RPMI8226 (cell line): ENCODE results near the gene KAT2A.

Experiments
- DNase-seq: peaks from one replicate; pipeline ENCODE4 v3.0.0-alpha.2; 2015

The KAT2A gene

DNA sequence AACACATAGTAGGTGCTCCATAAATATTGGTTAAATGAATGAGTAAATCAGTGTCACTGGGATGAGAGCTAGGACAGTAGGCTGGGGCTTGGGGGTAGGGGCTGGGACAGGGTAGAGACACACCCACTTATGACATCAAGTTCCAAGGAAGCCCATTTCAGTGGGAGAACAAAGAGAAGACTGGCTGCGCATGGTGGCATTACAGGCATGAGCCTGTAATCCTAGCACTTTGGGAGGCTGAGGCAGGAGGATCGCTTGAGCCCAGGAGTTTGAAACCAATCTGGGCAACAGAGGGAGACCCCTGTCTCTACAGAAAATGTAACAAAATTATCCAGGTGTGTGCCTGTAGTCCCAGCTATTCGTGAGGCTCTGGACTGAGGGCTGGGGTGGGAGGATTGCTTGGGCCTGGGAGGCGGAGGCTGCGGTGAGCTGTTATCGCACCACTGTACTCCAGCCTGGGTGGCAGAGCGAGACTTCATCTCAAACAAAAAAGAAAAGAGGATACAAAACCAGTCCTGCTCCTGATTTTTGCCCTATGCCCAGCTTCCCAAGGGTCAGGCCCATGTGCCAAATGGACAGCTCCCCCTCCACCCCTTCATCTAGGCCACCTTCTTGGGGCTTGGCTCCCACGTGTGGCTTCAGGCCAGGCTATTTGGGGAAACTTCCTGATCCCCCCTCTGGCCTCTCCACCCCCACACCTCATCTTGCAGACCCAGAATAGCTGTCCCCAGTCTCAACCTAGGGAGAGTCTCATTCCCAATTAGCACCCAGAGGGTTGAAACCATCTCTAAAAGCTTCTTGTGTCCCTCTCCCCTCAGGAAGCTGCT, 30.0 kb downstream of the KAT2A start:
- DNase-seq, result no peak

DNA sequence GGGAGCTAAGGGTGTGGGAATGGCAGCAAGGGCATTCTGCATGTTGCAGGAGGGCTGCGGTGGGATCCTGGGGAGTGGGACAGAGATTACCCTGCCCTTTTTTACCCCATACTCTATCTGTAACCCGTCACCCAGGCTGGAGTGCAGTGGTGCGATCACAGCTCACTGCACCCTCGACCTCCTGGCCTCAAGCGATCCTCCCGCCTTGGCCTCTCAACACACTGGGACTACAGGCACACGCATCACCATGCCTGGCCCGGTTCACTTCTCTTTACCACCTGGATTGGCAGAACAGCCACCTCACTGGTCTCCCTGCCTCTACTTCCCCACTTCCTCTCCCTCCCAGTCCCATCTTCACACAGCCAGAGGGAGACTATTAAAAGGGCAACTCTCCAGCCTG, 32.4 kb downstream of the KAT2A start:
- no peak for DNase-seq

DNA sequence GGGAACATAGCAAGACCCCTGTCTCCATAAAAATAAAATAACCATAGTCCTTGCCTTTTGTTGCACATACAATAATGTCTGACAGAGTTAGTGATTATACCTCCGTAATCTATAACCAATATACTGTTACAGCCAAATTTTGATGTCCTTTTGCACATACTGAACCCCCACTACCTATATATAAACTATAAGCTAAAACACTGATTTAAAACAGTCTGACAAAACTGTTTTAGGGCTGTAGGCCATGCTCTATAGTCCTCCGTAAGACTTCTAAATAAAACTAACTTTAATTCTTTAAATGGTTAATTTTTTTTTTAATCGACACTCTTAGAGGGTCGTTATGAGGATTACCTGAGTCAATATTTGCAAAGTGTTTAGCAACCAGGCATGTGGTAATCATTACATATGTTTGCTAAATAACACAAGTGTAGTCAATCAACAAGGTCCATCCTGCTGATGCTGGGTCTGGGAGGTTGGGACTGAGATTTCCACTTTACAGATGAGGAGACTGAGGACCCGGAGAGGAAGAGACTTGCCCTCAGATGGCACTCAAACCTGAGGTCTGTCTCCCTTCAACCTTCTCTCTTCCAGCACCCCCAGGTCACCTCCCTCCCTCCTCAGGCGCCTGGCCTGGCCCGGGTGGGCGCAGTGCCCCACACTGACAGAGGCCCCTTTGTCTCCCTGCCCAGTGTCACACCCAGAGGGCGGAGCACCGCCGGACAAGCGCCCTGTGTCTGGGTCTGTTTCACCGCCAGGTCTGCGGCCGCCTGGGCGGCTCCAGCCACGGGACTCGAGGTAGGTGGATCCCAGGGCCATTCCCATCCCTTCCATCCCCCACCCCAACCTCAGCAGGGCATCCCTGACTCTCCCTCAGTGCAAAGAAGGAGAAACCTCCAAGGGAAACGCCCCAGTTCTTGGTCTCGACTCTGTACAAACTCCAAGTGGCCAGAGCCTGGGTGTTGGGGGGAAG, 33.1 kb downstream of the KAT2A start:
- DNase-seq, result no peak

DNA sequence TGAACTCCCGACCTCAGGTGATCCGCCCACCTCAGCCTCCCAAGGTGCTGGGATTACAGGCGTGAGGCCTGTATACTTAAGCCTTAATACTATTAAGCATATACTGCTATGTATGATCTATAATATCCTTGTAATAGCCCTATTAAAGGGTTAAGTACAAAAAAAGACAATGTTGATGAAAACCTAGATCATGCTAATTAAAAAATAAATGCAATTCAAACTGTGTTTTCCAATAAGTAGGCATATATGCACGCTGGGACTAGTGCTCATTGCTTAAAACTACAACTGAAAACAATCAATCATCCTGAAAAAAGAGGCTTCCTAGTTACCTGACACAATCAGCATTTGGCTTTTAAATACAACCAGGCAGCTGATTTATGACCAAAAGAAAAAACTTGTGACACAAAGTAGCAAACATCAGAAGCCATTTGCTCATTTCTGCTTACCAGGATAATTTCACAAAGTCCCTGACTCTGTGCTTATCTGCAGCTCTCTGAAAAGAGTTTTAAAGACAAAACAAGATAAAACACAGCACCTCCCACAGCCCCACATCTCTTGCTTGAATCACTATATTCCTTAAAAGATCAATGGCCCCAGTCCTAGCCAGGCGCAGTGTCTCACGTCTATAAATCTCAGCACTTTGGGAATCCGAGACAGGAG, 34.0 kb downstream of the KAT2A start:
- DNase-seq, result no peak

DNA sequence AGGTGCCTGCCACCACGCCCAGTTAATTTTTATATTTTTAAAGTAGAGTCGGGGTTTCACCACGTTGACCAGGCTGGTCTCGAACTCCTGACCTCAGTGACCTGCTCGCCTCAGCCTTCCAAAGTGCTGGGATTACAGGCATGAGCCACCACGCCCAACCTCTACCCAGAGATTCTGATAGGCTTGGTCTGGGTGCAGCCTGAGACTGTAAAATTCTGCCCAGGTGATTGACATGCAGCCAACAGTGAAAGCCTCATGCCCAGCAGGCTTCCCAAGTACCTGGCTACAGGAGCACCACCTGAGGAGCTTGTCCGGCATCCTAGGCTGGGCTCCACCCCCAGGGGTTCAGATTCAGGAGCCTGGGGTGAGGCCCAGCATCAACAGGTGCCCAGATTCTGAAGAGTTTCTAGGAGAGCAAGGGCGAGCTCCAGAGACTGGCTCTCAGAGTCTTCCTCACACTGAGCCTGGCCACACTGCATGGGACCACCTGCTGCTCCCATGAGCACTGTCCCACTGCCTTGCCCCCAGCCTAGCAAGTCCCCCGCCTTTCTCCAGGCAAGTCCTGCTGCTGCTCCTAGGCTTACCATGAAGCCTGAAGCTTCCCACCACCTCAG, 39.5 kb downstream of the KAT2A start:
- no peak for DNase-seq

DNA sequence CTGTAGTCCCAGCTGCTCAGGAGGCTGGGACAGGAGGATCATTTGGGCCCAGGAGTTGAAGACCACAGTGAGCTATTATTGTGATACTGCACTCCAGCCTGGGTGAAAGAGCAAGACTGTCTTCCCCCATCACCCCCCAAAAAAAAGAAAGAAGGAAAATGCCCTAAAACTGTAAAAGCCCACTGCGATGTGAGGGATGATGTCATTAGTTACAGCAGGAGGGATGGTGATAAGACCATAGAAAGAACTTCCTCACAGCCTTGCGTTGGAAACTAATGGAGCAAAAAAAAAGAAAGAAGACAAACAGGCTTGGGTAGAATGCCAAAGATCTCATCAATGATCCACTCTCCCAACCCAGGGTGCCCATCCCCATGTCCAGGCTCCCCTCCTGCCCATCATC, 41.6 kb downstream of the KAT2A start:
- no peak for DNase-seq

DNA sequence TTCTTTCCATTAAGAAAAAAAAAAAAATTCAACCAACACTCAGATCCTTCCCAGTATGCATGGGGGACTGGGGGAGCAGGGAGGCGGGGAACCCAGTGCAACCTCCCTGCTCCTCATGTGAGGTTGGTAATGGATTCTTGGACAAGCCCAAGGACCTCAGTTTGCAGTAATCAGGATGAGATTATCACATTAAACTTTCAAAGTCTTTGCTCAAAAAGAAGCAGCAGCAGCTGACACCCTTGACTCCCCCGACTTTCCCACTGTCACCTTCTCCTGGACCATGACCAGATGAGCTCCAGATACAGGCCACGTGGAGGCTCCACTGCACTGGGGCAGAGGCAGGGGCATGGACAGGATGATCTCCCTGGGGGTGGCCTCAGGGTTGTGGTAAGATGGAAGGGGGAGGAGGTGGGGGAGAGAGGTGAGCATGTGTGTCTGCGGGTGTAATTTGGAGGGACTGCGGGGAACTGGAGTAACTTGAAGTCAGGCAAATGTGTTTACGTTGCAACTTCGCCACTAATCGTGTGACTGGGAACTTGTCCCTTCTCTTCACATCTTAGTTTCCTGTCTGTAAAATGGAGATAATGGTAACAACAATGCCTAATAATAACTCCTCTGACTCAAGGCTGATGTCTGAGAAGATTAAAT, 42.6 kb downstream of the KAT2A start:
- no peak for DNase-seq

DNA sequence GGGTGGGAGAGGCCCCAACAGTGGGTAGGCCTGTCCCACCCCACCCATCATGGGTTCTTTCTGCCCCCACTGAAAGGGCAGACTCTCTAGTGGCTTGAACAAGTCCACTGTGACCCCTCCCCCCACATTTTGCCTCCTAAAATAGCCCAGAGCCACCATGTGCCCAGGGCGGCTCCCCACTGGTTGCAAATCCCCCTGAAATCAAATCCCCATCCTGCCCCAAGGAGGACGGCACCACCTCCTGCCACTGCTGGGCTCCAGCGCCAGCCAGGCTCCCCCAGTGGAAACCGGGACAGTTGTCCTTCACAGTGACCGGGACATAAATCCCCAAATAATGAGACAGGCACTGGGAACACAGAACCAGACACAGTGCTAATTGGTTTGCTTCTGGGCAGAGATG, 43.4 kb downstream of the KAT2A start:
- no peak for DNase-seq

DNA sequence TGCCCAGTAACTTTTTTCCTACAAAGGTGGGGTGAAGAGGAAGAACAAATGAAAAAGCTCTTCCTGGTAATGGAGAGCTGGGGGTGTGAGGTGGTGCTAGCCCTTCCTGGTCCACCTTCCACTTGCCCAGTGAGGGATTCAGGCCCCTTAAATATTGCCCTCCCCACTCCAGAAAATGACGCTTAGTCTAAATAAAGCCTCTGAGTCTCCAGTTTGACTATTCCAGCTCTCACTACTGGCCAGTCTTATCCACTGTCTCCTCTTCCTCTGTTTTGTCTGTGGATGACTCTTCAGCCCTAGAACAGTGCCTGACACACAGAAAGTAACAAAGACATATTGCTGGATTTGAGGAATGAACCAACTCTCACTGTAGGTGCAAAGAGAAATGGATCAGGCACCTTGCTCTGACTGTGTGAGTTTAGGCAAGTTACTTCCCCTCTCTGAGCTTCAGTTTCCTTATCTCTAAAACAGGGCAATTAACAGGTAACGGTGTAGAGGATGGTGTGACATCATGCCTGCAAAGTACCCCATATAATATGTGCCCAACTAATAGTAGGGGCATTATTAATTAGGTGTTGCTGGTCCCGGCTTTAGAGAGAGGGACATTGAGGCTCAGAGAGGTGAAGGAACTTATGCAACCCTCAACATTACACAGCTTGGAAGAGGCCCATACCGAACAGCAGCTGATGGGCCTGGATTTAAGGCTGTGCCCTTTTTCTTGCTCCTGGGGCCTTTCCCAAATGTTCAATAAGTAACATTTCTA, 44.2 kb downstream of the KAT2A start:
- DNase-seq, result no peak

DNA sequence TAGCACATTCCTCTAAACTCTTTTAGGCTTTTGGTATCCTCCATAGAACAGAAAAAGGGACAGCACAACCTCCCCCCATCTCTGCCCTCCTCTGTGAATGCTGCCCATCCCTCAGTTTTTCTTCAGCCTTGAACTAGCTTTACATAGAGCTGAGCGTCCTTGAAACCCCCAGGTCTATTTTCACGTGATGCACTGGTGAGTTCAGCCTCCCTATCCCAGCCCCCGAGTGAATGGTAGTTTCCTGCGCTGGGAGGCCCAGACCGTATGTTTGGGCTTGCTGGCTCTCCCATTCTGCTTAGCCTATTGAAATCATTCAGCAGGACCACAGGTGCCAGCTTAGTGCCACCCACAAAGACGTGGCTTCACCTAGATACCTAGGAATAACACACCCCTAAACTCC, 45.4 kb downstream of the KAT2A start:
- no peak for DNase-seq

DNA sequence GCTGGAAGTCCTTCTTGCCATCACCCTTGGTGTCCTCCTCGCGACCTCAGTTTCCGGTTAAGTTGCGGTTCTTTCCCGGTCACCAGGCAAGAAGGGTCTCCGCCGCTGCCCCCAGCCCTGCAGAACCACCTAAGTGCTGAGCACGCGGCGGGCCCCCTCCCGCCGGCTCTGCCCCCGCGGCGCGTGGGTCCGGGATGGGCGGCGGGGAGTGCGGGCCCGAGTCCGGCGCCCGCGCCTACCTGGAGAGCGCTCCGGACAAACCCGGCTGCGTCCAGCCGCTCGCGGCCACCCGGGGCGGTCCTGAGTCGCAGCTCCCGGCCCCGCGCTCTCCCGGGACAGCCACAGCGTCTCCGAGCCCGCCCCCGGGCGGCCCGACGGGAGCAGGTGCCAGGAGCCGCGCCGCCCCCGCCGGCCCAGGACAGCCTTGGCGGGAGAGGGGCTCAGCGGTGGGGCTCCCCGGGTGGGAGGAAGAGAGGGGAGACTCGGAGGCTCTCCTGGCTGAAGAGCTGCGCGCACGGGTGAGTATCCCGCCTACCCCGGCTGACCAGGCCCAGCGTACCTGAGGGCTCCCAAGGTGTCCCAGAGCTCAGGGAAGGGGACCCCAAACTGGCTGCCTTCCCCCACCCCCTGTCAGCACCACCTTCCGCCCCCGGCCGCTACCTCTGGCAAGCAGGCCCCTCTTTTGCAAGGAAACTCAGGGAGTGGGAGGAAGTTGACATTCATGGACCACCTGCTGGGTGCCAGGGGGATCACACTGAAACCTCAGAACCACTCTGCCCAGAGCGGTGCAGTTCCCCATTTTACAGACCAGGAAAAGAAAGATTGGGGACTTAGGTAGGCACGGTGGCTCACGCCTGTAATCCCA, 48.6 kb downstream of the KAT2A start:
- DNase-seq, result peak; percentile 41

DNA sequence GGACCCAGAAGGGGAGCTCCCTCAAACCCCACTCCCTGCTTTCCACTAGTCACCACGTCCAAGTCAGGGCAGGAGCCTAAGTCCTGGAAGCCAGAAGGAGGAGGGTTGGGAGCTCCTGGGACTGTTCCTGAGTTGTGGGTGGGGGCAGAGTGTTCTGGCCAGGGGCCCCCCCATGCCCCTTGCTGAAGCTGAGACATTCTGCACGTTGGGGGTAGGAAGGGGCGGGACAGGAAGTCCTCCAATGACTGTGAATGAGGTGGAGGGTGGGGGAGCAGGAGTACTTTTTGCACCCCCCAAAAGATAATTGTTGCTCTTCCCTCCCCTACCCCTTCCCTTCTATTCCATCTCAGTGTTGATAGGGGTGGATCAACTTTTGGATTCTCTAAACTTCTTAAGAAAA, 49.4 kb downstream of the KAT2A start:
- DNase-seq, result no peak

DNA sequence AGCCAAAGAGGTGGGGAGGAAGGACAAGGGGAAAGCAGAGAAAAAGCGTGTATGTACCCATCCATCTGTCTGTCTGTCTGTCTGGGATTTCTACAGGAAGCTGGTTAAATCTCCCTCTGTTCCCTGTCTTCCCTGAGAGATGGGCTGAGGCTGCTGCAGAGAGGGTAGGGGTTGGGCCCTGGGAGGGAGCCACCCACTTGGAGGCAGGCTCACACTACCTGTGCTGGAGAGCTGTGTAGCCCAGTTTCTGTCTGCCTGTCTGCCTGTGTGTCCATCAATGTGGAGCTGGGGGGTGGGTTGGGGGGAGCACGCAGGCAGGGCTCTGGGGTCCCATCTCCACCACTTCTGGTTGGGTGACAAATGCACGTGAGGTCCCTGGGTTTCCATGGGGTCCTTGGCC, 52.2 kb downstream of the KAT2A start:
- DNase-seq, result no peak

DNA sequence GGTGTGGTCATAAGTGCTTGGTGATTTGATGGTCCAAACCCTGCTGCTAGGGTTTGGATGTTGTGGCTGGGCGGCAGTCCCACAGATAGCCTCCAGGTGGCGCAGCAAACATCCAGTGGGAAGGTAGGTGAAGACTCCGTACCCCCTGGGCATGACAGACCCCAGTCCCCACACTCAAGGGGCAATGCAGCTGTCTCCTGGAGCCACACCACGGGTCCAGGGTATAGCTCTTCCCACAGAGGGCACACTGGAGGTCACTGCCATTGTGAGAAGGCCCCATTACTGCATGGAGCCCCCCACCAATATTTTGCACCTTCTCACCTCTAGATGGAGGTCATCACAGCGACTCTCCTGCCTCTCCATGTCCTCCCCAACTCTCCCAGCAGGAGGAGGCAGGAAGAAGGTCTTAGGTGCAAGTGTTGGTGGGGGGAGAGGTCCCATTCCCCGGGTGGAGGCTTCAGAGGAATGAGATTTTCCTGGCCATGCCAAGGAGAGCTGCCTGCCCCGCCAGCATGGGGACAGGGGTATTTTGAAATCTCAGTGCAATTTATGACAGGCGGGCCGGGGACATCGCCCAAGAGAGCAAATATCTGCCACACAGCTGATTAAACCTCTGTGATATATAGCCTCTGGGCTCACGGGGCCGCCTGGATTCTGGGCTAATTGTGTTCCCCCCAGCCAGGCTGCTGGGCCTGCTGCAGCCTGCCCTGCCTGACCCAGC, 53.6 kb downstream of the KAT2A start:
- DNase-seq, result peak; percentile 79

DNA sequence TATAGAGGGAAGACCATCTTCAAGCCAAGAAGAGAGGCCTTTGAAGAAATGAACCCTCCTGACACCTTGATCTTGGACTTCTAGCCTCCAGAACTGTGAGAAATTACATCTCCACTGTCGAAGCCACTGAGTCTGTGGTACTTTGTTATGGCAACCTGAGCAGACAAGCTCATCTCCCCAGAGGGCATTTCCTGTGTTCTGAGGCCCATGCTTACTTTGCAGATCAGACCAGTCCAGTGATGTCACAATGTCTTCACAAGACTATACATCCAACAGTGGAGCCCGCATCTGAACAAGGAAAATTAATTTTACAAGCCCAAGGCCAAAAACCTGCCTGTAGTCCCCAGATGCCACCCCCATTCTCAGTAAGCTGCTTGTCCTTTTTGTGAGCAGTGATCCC, 56.0 kb downstream of the KAT2A start:
- DNase-seq, result no peak
